NCI-H2029 (cell line): ENCODE data around the gene USP30.
A peak's percentile ranks its signal among the peaks of the same experiment; 100 is the strongest.
"Not testable (repeated sequence)": the region's sequence is repeated elsewhere in the genome, so short reads cannot be mapped to it uniquely, and the experiment has no call there.

ENCODE experiments used
- DNase-seq: peaks from one replicate; lab custom pipeline; 2025; lab: John Stamatoyannopoulos, UW

The USP30 gene

GRCh38 chr12:109052414-109053323 lies at the start of gene USP30:
USP30 (plus strand) TSS chr12:109052576; CDS start chr12:109052679, 103 bp downstream.
- DNase-seq: peak; percentile 76

DNA sequence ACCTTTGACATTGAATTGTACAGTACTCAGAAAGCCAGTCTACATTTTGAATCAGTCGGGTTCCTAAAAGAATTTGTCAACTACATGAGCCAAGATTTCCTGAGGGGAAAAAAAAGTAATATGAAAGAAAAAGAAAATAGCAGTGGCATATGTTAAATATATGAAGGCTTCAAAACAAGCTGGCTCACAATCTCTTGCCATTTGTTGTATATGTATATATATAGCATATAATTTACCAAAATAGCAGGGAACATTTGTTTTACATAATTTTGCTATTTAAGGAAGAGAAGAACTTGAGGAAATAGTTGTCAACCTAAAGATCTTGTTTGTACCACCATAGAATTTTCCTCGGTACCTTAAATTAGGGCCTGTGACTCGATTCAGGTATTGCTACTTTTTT lies 48.4 kb upstream of the USP30 start:
- DNase-seq: no peak

GRCh38 chr12:109009766-109010165 lies 42.6 kb upstream of the USP30 start:
- DNase-seq: no peak

DNA sequence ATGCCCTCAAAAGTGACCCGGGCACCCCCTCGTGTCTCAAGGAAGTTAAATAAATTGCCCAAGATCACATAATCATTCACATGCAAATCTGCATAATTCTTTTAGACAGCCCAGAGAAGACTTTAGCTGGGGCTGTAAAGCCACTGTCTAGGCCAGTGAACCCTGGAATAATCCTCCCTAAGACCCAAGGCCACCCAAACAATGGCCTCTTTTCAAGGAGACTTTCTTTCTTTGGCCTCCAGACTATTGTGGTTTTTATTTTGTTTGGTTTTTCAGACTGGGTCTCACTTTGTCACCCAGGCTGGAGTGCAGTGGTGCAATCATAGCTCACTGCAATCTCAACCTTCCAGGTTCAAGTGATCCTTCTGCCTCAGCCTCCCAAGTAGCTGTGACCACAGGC lies 42.1 kb upstream of the USP30 start:
- DNase-seq: no peak

- no peak for DNase-seq
These were observed 37.2 kb upstream of the USP30 start for GRCh38 chr12:109014984-109015765.

DNA sequence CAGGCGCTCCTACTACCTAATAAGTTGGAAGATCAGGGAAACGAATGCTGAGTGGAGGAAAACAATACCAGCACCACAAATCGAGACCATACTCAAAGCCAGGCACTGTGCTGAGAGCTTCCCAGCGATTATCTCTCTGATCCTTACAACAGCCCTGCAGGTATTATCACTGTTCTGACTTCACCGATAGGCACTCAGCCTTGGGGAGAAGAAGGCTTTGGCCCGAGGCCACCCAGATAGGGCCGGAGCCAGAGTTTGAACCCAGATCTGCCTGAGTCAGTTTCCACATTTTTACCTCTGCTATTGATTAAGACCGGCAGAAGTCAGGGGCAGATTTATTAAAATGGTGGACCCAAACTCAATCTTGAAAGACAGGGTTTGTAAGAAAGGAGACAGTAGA lies 36.4 kb upstream of the USP30 start:
- no peak for DNase-seq

GRCh38 chr12:109016978-109017377 lies 35.4 kb upstream of the USP30 start:
- DNase-seq: no peak

DNA sequence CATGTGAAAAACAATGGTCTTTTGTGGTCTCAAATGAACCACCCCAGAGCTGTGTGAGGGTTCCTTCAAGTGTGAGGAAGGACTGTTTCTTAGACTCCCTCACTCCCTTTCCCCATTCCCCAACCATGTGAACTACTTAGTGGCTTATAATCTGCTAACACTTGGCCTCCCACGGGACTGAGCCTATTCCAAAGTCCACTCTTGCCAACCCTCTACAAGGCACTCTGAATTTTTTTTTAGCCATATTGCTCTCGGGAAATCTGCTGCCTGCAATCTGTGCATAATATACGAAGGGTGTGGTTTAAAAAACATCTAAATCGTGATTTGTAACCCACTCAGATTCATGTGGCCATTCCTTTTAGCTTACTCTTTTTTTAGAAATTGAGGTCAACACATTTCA lies 34.1 kb upstream of the USP30 start:
- DNase-seq: no peak

DNA sequence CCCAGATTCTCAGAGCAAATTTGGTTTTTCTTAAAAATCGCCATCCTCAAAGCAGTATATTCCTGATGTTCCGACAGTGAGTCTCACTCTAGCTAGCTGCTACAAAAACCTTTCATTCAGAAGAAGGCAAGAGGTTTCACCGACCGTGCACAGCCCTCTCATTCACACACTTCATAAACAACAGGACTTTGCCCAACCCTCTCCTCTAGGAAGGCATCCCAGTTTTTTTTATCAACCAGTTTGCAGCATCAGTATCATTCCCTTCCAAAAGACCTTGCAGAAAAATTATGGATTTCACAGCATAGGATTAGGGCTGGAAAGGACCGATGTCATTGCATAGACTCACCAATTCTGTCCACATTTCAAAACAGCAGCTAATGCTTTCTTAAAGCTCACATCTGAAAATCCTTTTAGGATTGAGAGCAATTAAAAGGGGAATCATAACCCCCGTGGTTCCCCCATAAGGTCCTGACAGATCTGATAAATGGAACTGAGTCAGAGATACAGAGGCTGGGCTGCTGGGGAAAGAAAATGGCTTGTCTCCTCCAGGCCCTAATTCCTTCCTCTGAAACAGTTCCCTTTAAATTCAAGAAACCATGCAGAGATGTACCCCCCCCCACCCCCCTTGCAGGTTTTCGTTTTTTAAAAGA lies 32.1 kb upstream of the USP30 start:
- DNase-seq: no peak

- DNase-seq: peak; percentile 77
These were observed 31.5 kb upstream of the USP30 start, which contains the start of gene SVOP for GRCh38 chr12:109020796-109021380. SVOP (minus strand) TSS chr12:109021068; CDS start chr12:109020868, 200 bp downstream.

DNA sequence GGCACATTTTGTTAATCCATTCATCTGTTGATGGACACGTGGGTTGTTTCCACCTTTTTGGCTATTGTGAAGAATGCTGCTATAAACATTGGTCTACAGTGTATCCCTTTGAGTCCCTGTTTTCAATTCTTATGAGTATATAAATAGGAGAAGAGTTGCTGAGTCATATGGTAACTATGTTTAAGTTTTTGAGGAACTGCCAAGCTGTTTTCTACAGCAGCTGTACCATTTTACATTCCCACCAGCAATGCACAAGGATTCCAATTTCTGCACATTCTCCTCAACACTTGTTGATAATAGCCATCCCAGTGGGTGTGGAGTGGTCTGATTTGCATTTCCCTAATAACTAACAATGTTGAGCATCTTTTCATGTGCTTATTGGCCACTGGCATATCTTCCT lies 24.6 kb upstream of the USP30 start:
- DNase-seq: no peak

- not testable (repeated sequence) for DNase-seq
These were observed 23.8 kb upstream of the USP30 start for GRCh38 chr12:109028624-109029023.

GRCh38 chr12:109029411-109029810 lies 23.0 kb upstream of the USP30 start:
- DNase-seq: no peak

DNA sequence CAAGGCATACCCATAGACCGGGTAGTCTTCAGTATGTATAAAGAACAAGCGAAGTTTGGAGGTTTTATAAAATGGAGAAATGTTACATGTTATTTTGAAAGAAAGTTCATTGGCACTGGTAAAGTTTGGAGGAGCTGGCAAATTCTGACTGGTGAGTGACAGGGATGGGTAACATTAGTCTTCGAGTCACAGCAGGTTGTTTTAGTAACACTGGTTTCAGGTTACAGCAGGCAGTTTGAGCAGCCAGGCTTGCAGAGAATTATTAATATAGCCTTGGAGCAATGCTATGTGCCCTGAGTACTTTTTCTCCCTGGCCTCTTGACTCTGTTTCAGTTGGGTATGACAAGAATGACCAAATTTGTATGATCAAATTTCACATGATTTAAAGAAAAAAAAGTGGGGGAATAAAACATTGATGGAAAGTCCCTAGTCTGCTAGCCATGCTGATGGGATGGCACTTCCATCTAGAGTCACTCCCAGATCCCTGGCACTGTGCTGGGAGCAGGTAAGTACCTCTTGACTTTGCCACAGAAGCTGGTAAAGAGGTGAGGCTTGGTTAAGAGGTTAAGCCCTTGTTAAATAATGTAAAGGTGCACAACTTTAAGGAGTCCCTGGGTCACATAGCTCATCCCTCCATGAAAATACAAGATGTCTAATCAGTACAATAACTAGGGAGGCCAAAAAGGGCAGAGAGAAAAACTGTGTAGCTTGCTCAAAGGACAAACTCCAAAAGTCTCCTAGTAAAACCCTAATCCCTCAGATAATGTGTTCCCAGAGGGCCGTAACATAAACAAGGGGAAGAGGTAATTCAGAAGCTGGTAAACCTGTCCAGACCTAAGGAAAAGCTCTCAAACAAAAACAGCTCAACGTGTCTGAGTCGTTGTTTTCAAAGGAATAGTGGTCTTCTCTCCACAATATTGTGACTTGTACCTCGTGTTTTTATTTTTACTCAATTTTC lies 18.9 kb upstream of the USP30 start:
- no peak for DNase-seq

GRCh38 chr12:109036975-109037374 lies 15.4 kb upstream of the USP30 start:
- no peak for DNase-seq

- DNase-seq: no peak
These were observed 8.1 kb upstream of the USP30 start for GRCh38 chr12:109044241-109044640.

DNA sequence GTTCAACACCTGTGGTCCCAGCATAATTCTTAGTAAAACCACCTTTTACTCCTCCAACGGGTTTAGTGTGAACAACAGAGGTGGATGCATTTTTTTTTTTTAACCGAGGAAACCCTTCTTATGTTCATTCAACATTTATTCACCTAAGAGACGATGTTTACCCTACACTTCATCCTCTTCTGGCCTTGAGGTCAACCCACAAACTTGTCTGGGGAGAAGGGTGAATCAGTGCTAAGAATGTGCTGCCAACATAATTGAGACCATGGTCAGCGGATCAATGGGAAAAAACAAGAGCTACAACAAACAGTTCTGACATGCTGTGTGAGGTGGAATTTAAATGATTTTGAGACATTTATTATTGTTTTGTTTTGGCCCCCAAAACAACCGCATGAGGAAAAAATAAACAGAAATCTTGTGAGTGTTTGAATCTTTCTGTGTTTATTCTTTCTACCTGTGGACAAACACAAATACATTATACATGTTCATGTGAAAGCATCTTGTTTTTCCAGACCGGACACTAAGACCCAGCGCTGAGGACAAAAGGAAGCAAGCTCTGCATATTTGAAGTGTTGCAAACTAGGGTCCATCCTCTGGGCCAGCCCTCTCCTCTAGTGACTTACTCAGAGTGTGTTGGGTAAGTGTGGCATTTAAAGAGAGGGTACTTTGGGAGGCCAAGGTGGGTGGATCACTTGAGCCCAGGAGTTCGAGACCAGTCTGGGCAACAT lies 5.1 kb upstream of the USP30 start:
- DNase-seq: no peak

DNA sequence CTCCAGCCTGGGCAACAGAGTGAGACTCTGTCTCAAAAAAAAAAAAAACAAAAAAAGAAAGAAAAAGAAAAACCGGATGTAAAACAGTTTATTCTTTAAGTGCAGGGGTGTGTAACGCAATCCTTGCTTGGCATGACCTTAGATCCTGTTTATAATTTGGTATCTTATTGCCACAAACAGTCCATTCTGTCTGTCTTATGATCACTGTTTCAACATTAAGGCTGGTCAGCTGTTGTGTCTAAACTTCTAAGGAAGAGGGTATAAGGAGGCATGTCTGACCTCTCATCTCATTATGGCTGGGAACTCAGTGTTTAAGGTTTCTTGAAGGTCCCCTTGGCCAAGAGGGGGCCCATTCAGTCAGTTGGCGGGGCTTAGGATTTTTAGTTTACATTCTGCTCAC lies 3.7 kb upstream of the USP30 start:
- not testable (repeated sequence) for DNase-seq

DNA sequence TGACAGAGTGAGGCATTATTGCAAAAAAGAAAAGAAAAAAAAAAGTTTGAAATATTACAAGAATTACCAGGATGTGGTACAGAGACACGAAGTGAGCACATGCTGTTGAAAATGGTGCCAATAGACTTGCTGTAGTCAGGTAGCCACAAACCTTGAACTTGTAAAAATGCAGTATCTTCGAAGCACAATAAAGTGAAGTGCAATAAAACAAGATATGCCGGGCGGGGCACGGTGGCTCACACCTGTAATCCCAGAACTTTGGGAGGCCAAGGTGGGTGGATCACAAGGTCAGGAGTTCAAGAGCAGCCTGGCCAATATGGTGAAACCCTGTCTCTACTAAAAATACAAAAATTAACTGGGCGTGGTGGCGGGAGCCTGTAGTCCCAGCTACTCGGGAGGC lies 2.6 kb upstream of the USP30 start:
- not testable (repeated sequence) for DNase-seq

- no peak for DNase-seq
These were observed 321 bp upstream of the USP30 start for GRCh38 chr12:109052097-109052413.
